Medulla oblongata (tissue), 1 donor: ENCODE measurements around the gene ADGRL1.
"Not testable (repeated sequence)": the region's sequence is repeated elsewhere in the genome, so short reads cannot be mapped to it uniquely, and the experiment has no call there.

ENCODE experiments used
- DNase-seq: peaks from one replicate; pipeline ENCODE4 v3.0.0-alpha.2; 2015; ENCODE audit errors: extremely low spot score

ADGRL1 gene

DNA sequence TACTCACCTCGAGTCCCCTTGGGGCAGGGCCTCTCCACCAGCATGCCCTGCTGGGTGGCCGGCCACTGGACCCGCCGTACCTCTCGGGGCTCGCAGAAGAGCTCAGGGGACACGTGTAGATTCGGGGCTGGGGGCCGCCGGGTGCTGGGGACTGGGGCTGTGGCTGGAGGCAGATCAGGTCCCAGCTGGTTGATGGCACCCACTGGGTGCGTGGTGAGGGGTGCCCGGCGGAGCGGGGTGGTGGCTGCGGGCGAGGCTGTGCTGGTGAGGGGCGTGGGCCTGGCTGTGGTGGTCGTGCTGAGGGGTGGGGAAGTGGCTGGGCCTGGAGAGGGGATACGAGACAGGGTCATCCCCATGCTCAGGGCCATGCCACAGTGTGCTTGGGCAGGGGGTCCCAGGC is 44.7 kb downstream of the ADGRL1 start:
- no peak for DNase-seq

DNA sequence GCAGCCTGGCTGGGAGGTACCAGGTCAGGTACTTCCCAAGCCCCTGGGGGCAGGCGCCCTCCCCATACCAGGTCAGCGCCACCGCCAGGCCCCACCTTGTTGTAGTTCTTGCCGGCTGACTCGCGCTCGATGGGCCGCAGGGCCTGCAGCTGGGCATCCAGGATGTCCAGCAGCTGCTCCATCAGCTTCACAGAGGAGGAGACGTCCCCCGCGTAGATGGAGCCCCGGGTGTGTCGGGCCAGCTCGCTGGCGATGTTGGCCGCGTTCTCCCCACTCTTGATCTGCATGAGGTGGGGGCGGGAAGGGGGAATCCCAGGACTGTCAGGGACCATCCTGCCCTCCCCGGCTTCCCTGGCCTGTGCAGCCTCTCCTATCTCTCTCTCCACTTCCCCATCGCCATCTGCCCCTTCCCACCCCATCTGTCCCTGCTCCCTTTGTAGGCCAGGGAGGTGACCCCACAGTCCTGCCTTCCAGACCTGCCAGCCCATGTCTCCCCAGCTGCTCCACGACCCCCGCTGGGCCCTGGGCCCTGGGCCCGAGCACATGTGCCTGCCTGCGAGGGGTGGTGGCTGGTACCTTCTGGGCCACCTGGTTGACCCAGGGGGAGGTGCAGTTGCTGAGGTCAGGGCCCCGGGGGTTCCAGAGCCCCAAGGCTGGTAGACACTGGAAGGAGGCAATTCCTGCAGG is 45.8 kb downstream of the ADGRL1 start:
- DNase-seq = no peak

DNA sequence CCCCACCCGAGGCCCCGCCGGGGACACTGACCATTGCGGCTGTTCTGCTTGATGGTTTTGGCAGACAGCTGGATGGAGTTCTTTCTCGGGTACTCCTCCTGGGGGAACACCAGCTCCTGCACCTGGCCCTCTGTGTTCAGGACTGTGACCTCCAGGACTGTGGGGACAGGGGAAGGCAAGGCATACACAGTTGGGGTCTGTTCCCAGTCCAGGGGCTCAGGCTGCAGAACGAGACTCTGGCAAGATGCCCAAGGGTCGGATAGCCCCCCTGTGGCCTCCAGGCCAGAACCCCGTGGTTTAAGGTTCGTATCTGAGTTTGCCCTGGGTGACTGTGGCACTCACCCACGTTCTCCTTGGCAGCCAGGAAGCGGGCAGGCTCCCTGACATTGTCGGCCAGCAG is 46.9 kb downstream of the ADGRL1 start:
- no peak for DNase-seq

DNA sequence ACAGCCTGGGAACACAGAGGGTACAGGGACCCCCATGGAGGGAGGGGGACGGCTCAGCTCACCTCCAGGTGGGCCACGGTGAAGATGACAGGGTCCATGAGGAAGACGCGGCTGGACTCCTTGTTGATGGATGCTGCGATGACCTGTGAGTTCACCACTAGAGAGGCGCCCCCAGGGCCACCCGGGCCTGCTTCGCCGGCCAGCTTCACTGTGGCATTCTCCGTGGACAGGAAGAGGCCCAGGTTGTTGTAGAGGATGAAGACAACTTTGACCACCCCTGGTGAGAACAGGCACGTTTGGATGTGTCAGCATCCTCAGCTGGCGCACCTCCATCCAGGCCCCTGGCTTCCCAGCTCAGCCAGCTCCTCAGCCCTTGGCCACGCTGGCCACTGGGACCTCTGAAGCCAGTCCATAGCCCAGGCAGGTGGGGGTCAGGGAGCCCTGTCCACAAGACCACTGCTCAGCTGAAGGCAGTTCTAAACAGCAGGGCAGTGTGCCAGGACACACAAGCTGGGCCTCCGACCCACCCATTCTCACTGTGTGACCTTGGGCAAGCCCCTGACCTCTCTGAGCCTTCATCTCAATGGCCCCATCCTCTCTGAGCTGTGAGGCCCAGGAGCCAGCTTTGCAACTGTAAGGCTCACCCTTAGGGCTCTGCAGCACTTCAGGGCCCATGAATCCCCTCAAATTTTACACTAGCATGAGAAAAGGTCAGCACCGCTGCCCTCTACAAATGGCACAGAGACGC is 47.5 kb downstream of the ADGRL1 start:
- DNase-seq = no peak

DNA sequence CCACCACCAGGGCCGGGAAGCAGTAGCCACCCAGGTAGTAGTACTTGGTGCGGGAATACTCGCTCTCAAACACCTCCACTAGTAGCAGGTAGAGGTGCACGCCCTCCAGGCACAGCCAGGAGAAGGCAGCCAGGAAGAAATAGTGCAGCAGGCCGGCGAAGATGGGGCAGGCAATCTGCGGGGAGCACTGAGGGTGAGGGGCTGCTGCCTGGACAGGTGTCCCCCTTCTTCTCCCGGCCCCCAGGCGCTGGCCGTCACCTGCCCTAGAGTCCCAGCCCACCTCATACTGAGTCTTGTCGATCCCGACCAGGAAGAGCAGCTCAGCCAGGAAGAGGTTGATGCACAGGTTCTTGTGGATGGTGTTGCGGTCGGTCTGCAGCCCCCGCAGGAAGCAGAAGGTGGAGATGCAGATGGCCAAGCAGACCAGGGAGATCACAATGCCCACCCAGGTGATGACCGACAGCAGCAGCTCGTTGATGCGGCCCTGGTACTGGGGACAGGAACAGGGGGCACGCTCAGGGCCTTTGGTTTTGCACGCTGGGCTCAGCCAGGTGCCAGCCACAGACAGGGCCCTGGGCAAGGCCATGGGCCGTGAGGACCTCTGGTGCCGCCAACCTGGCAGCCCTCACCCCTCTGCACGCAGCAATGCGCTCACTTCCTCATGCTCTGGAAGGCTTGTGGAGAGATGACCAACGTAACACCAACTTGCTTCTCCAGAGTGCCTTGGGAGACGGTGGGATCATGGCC is 48.8 kb downstream of the ADGRL1 start:
- no peak for DNase-seq

DNA sequence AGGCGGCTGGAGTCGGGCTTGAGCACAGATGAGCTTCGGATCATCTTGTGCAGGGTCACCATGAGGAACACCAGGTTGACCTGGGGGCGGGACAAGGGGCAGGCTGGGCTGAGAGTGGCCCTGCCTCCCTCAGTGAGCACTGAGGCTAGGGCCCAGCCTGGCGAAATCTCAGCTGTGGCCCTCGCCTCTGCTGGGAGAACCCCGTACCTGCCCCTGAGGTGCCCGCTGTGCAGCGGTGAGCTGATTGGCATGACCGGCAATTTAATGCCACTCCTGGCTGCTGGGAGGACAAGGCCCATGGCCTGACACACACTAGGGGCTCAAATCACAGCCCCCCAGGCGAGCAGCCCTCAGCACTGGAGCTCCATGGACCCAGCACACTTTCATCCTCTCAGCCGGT is 49.8 kb downstream of the ADGRL1 start:
- DNase-seq = no peak

DNA sequence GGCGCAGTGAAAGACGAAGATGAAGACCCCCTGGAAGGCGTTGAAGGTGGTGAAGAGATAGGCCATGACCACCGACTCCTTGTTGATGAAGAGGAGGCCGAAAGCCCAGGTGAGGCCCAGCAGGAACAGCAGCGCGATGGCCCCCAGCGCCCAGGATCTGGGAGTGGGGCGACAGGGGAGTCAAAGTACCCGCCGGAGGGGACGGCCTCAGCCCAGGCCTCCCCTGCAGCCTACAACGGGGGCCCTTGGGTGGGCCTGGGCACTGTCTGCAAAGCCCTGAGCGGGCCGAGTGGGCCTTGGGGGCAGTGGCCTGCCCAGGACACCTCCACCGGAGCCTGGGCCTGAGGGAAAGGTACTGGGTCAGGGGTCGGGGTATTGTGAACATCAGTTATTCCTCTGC is 50.6 kb downstream of the ADGRL1 start:
- no peak for DNase-seq

DNA sequence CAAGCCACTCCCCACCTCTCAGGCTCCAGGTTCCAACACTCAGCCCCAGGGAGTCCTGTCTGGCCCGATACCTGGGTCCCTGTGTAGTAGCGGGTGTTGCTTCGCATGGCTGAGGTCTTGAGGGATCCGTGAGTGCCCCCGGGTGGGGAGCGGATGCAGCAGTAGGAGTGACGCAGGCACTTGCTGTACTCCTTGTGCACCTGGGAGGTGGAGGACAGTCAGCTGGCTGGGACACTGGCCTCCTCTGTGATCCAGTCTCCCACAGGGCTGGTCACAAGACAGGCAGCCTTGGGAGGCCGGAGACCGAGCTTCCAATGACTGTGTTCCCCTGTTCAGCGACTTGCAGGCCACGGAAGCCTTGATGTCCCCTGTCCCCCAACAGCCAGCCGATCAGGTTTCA is 53.3 kb downstream of the ADGRL1 start:
- DNase-seq = no peak

DNA sequence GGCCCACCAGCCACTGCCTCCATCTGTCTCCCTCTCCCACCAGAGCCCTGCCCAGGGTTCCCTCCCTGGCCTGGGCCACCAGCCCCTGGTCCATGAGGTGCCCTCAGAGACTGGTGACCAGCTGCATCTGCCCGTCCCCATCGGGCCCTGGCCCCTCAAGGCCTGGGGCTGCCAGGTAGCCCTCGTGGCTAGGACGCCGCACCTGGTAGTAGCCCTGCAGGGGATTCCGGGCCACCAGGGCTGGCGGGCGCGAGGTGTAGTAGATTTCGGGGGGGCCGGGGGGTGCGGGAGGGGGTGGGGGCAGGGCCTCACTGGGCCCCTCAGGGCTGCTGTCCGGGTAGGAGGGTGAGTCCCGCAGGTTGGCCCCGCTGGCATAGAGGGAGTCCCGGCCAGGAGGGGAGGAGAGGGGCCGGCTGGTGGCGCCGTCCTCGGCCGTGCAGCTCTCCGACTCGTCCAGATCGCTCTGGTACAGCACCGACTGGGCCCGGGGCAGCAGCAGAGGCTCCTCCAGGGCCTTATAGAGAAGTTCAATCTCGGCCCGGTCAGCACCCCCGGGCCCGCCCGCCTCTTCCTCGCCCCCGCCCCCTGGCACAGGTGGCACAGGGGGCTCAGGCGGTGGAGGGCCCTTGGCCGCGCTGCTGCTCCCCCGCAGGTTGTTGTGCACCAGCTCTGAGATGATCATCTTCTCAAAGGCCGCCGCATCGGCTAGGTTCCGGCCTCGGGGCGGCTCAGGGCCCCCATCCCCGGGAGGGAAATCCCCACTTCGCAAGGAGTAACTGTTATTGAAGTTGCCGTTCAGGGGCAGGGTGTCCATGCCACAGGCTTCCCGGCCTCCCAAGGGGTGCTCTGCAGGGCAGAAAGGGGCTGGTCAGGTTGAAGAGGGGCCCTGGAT is 55.0 kb downstream of the ADGRL1 start:
- no peak for DNase-seq

DNA sequence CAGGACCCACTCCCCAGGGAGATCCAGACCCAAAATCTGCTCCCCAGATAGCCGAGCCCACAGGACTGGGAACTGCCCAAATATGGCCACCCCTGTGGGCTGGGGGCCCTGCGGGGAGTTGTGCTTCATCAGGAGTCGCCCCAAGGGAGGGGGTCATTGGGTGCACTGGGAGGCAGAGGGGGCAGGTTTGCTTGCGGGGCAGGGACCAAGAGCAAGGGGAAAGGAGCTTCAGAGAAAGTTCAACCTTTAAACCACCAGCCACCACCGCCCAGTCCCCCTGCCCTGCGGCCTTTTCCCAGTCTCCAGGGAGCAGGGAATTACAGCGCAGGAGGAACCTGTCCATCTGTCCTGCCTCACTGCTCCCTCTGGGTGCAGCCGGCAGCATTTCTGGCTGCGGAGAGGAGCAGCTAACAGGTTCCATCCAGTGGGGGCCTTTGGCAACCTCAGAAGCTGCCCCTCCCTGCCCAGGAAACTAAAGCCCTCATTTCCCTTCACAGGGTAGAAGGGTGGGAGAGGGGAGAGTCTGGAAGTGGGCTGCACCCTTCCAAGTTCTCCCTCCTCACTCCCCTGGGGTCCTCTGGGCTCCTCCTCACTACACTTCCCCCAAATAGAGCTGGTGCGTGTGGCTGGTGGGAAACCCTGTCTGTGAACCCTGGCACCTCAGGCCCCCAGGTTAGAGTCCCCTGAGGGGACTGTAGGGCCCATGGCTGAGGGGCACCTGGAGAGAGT is 55.8 kb downstream of the ADGRL1 start:
- DNase-seq = no peak

DNA sequence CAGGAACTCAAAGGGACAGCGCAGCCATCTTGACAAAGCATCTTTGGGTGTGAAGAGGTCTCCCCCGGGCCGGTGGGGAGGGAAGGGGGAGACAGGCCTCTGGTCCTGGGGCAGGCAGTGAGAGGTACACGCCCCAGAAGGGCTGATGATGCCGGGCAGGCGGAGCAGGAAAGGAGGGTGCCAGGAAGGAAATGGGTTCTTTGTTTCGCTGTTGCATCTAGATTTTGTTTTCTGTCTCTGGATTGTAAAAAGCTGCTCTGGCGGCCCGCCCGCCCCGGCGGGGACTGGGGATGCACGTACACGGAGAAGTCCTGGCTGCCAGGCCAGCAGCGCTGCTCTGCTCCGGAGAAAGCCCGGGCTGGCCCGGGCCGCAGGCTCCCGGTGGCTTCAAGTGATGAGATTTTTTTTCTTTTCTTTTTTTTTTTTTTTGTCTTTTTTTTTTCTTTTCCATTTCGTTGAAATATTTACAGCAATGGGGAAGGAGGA is 56.4 kb downstream of the ADGRL1 start:
- DNase-seq = peak; percentile 71

DNA sequence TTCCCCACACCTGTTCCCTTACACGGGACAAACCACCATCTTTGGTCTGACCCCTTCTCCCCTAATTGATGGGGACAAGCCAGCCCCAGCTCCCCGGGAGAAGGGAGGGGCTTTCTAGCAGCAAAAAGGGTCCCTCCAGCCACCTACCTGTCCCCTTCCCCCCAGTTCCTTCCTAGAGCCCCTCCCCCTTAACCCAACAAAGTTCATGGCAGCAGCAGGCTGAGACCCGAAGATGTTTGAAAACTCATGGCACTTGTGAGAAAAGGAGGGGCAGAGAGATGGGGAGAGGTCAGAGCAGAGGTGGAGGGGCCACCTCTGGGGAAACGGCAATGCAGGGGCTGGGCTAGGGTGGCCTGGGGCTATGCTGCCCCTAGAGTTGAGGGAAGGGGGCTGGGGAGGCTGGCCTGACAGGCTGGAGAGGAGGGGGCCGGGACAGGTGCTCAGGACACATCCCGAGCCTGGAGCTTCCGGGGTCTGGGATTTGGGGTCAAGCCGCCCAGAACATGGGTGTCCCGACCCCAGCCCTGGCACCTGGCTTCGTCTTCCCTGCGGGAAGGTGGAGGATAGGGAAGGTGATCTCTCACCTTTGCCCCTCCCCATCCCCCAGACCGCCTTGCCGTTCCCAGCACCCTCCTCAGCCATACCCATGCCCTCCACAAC is 57.1 kb downstream of the ADGRL1 start:
- DNase-seq = no peak

DNA sequence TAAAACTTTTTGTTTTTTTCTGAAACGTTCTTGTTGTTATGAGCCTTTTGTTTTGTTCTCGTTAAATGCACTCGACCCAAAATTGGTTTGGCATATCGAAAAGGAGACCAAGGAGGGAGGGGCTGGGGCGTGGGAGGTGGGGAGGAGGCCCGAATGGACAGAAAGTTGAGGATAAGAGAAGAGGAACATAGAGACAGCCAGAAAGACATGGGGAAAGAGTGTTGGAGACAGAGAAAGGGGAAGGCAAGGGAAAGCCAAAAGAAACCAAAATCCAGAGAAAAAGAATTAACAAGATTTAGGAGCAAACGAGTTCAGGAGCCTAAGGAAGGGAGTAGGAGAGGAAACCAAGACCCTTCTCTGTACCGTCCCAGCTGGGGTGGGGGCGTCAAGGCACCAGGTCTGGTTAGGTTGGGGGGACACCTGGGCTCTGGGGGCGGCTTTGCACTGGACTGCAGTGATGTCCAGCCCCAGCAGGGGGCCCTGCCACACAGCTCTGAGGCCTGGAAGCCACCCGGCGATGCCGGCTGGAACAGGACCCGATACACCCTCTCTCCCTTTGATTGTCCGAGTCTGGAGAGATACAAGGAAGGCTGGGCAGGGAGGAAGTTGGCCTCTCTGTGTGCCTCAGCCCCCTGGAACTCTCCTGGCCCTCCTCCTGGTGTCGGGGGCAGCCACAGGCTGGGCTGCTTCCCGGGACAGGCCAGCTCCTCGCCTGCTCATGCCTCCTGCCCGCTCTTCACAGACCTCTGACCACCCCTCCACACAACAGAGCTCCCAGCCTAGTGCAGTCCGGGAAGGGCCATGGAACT is 58.0 kb downstream of the ADGRL1 start:
- peak; percentile 85 for DNase-seq

DNA sequence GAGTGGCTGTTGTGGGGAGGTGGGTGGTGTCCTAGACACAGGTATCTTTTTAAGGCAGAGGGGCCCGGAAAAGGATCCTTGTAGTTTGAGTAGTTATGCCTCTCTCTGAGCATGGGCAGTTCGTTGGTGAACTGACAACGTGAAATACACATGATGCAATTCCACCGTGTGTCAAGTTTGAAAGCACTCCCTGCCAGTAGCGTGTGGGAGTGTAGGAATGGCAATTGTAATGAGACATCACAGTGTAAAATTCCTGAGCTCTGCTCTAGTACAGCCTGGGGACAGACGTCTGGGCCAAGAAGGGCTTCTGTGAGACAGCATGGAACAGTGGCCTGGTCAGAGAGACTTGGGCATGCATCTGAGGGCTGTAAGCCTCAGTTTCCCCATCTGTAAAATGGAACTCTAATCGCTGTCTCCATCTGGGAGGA is 59.2 kb downstream of the ADGRL1 start:
- no peak for DNase-seq

DNA sequence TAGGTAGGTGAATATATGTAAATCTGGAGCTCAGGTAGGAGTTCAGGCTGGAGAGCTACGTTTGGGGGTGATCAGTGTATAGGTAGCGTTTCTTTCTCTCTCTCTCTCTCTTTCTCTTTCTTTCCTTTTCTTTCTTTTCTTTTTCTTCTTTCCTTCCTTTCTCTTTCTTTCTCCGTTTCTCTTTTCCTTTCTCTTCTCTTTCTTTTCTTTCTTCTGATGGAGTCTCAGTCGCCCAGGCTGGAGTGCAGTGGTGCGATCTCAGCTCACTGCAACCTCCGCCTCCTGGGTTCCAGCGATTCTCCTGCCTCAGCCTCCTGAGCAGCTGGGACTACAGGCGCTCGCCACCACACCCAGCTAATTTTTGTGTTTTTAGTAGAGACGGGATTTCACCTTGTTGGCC is 59.8 kb downstream of the ADGRL1 start:
- DNase-seq = not testable (repeated sequence)

DNA sequence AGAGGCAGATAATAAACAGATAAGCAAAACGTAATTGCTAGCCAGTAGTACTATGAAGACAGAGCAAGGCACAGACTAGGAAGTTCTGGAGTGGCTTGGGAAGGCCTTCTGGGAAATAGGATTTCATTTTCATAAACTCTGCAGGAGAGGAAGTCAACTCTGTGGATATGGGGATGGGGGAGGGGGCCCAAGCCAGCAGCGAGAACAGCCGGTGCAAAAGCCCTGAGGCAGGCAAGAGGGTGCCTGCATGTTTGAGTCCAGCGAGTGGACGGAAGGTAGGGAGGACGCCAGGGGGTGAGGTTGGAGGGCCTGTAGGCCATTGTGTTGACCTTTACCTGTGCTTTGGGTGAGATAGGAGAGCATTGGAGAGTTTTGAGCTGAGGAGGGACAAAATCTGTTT is 60.6 kb downstream of the ADGRL1 start:
- DNase-seq = no peak

DNA sequence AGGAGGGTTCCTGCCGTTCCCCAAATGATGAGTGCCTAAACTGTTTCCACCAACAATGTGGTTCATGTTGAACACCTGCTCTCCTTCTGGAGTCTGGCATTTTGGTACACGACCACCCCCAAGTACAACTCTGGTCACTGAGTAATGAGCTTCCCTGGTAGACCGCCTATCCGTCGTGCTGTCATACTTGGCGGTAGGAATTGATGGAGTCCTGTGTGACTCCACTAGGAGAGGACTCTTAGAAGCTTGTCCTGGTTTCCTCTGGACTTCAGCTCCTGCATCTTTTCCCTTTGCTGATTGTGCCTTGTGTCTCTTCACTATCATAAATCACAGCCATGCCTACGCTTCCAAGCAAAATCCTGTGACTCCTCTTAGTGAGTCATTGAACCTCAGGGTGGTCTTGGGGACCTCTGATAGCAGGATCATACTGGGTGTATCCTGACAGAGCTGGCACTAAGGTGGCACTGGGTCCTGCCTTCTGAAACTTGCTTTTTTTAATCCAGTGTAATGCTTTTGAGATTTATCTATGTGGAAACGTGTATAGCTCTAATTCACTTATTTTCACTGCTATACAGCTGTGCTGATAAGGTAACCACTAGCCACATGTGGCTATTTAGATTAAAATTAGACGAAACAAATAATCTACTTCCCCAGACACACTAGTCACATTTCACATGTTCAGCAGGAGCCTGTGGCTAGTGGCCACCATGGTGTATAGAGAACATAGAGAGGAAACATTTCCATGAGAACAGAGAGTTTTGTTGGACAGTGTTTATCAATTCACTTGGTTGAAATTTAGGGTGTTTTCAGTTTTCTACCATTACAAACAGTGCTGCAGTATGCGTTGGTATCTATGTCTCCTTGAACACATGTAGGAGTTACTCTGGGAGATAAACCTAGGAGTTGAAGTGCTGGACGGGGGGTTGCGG is 63.4 kb downstream of the ADGRL1 start:
- no peak for DNase-seq

DNA sequence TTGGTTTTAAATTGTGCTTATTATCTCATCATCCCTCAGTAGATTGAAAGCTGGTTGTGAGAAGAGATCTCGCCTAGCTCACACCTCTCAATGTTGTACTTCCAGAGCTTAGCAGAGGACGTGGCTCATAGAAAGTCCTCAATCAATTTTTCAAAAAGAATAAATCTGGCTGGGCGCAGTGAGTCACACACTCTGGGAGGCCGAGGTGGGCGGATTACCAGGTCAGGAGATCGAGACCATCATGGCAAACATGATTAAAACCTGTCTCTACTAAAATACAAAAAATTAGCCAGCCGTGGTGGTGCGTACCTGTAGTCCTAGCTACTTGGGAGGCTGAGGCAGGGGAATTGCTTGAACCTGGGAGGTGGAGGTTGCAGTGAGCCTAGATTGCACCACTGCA is 64.9 kb downstream of the ADGRL1 start:
- no peak for DNase-seq
